Measurements from ENCODE around the gene SSTR3.

DNA sequence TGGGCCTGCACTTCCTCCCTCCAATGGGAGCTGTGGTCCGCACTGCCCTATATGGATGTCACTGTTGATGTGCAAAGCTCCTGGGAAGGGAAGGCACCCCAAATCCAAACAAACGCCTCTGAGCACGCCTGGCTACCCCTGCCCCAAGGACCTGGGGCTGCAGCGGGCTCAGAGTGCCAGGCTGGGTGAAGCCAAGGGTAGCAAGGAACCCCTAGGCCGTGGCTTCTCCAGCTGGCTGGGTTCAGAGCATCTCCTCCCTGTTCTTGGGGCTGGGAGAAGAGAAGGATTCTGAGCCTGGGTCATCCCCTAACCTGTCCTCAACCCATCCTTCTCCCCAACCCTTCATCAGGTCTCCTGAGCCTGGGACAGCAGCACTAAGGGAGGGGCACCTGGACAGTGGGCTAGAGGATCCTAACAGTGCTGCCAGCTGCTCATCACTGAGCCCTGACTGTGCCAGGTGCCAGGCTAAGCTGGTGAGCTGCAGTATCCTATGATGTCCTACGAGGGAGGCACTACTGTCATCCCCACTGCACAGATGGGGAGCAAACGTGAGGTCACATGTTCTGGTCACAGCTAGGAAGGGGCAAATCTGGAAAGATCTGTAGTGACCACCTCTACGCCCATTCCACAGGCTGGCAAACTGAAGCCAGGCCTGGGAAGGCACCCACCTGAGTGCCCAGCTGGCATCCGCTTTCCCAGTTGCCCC, 3.0 kb downstream of the SSTR3 start:
- TF ChIP-seq, protein P1, sequence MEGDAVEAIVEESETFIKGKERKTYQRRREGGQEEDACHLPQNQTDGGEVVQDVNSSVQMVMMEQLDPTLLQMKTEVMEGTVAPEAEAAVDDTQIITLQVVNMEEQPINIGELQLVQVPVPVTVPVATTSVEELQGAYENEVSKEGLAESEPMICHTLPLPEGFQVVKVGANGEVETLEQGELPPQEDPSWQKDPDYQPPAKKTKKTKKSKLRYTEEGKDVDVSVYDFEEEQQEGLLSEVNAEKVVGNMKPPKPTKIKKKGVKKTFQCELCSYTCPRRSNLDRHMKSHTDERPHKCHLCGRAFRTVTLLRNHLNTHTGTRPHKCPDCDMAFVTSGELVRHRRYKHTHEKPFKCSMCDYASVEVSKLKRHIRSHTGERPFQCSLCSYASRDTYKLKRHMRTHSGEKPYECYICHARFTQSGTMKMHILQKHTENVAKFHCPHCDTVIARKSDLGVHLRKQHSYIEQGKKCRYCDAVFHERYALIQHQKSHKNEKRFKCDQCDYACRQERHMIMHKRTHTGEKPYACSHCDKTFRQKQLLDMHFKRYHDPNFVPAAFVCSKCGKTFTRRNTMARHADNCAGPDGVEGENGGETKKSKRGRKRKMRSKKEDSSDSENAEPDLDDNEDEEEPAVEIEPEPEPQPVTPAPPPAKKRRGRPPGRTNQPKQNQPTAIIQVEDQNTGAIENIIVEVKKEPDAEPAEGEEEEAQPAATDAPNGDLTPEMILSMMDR (IDR thresholded peaks at IDR 0.05) = no peak
- TF ChIP-seq EZH2 (IDR thresholded peaks at IDR 0.05; ENCODE audit: borderline replicate concordance, insufficient read depth, low read depth, low read length, poor library complexity, severe bottlenecking) = no peak

Data from B cell (primary cell).